Measurements from ENCODE around the gene LTBP3. TPM values are rescaled to one million over a fixed set of nuclear protein-coding genes. Genes with fewer than 3 reads are reported as not detected.

The LTBP3 gene
- total RNA-seq, 1 donor from 2014 or later: 1.7 TPM

GRCh38 chr11:65499713-65500386 is 58.3 kb downstream of the LTBP3 start:
- H3K27ac Mint-ChIP-seq (ENCODE audit: unreplicated experiment): no peak overlapping the region
- DNase-seq (ENCODE audit: low spot score): no peak
- H3K27me3 Mint-ChIP-seq (ENCODE audit: unreplicated experiment): peaks cover 16% of the 10 kb centered on the region
- peaks cover 20% of the 10 kb centered on the region for H3K36me3 Mint-ChIP-seq (ENCODE audit: low read depth, unreplicated experiment)
- H3K4me1 Mint-ChIP-seq (ENCODE audit: unreplicated experiment): peaks cover 38% of the 10 kb centered on the region
- no peak overlapping the region for H3K4me3 Mint-ChIP-seq (ENCODE audit: unreplicated experiment)
- TF ChIP-seq CTCF (IDR thresholded peaks at IDR 0.05; ENCODE audit: unreplicated experiment): no peak
- no peaks in the 10 kb centered on the region for H3K9me3 Mint-ChIP-seq (ENCODE audit: unreplicated experiment)

GRCh38 chr11:65498977-65499712 is 59.0 kb downstream of the LTBP3 start, which contains the start of gene MALAT1:
Gene MALAT1, plus strand, starts transcription at chr11:65499045.
- Mint-ChIP-seq H3K4me1 (ENCODE audit: unreplicated experiment) (peaks cover 31% of the 10 kb centered on the region), H3K36me3 (ENCODE audit: low read depth, unreplicated experiment) (peaks cover 13% of the 10 kb centered on the region), H3K27ac (ENCODE audit: unreplicated experiment) (no peak within 1 kb of the TSS), H3K9me3 (ENCODE audit: unreplicated experiment) (no peaks in the 10 kb centered on the region), H3K27me3 (ENCODE audit: unreplicated experiment) (peaks cover 14% of the 10 kb centered on the region), H3K4me3 (ENCODE audit: unreplicated experiment) (no peak within 1 kb of the TSS)
- peak; percentile 93 for DNase-seq (ENCODE audit: low spot score)
- TF ChIP-seq CTCF (IDR thresholded peaks at IDR 0.05; ENCODE audit: unreplicated experiment): no peak

- no peak for DNase-seq (ENCODE audit: low spot score)
- Mint-ChIP-seq H3K4me1 (ENCODE audit: unreplicated experiment) (peaks cover 28% of the 10 kb centered on the region), H3K9me3 (ENCODE audit: unreplicated experiment) (no peaks in the 10 kb centered on the region), H3K27ac (ENCODE audit: unreplicated experiment) (no peak overlapping the region), H3K27me3 (ENCODE audit: unreplicated experiment) (peaks cover 13% of the 10 kb centered on the region), H3K4me3 (ENCODE audit: unreplicated experiment) (no peak overlapping the region), H3K36me3 (ENCODE audit: low read depth, unreplicated experiment) (peaks cover 8% of the 10 kb centered on the region)
- no peak for TF ChIP-seq CTCF (IDR thresholded peaks at IDR 0.05; ENCODE audit: unreplicated experiment)
Measured at GRCh38 chr11:65498727-65498976, 59.5 kb downstream of the LTBP3 start.

GRCh38 chr11:65498042-65498726 is 60.0 kb downstream of the LTBP3 start:
- Mint-ChIP-seq H3K27ac (ENCODE audit: unreplicated experiment) (no peak overlapping the region), H3K36me3 (ENCODE audit: low read depth, unreplicated experiment) (peaks cover 5% of the 10 kb centered on the region), H3K4me1 (ENCODE audit: unreplicated experiment) (peaks cover 26% of the 10 kb centered on the region), H3K9me3 (ENCODE audit: unreplicated experiment) (no peaks in the 10 kb centered on the region), H3K4me3 (ENCODE audit: unreplicated experiment) (no peak overlapping the region), H3K27me3 (ENCODE audit: unreplicated experiment) (peaks cover 13% of the 10 kb centered on the region)
- DNase-seq (ENCODE audit: low spot score): no peak
- TF ChIP-seq CTCF (IDR thresholded peaks at IDR 0.05; ENCODE audit: unreplicated experiment): no peak
